Inflammatory macrophage treated with lipopolysaccharide for 1 hour (primary cell): Measurements from ENCODE around the gene UBXN7.
"Not testable (repeated sequence)": the region's sequence is repeated elsewhere in the genome, so short reads cannot be mapped to it uniquely, and the experiment has no call there.

Experiments
- DNase-seq, 2 donors: peaks; one replicate each; pipeline ENCODE4 v3.0.0-alpha.2; 2020 to 2022

UBXN7 gene, protein sequence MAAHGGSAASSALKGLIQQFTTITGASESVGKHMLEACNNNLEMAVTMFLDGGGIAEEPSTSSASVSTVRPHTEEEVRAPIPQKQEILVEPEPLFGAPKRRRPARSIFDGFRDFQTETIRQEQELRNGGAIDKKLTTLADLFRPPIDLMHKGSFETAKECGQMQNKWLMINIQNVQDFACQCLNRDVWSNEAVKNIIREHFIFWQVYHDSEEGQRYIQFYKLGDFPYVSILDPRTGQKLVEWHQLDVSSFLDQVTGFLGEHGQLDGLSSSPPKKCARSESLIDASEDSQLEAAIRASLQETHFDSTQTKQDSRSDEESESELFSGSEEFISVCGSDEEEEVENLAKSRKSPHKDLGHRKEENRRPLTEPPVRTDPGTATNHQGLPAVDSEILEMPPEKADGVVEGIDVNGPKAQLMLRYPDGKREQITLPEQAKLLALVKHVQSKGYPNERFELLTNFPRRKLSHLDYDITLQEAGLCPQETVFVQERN

DNA sequence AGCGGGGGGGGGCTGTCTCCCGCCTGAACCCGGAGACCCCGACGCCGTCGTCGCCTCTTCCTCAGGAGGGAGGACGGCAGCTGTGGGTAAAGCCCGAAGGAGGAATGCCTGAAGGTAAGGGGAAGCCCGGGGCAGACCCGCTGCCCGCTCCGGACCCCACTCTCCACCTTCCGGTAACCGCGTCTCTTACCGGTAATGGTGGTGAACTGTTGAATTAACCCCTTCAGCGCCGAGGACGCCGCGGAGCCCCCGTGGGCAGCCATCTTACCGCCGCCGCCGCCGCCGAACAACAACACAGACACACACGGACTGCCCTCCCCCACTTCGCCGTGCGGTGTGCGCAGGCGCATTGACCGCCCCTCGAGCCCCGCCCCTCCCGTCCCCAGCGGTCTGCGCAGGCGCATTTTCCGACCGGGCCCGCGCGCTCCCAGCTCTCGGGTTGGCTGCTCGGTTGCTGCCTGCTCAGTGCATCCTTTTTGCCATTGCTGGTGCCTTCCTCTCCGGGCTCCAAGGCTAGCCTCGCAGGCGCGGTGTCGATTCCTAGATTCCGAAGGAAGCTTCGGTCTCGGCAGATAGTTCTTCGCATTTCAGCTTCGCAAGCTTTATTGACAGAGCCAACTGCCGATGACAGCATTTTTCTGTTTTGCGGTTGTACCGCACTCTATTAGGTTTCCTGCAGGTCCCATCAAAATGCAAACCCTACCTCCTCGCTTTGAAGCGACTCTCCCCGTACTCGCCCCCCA is at the start of gene UBXN7:
Gene UBXN7, minus strand, starts transcription at position 291 of the 743 bp plus-strand sequence. Its CDS starts 28 bp downstream, at position 263.
- peak; percentile 89 to 97 for DNase-seq

DNA sequence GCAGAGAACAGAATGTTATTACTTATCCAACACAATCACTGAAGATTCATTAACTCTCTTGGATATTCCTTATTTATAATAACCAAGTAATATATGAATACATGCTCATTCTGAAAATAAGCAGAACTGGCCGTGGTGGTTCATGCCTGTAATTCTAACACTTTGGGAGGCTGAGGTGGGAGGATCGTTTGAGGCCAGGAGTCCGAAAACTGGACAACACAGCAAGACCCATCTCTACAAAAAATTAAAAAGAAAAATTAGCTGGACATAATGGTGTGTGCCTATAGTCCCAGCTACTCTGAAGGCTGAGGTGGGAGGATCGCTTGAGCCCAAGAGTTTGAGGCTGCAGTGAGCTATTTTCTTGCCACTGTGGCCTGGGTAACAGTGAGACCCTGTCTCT is 45.5 kb upstream of the UBXN7 start:
- DNase-seq = no peak

DNA sequence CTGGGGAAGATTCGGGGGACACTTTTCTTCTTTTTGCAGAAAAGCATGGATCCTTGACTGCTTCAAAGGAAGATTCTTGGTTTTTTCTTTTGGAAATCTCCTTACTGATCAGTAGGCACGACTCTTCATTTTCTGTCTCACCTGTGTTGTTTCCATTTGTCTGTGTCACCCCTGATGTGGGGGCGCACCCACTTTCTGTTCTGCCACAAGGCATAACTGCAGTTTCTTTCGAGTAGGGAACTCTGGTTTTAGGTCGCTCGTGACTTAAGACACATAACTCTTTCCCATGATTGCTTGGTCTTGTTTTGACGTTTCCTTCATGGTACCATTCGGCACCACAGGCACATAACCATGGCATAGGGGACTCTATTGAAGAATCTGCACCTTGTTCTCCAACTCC is 40.1 kb upstream of the UBXN7 start:
- DNase-seq = no peak

DNA sequence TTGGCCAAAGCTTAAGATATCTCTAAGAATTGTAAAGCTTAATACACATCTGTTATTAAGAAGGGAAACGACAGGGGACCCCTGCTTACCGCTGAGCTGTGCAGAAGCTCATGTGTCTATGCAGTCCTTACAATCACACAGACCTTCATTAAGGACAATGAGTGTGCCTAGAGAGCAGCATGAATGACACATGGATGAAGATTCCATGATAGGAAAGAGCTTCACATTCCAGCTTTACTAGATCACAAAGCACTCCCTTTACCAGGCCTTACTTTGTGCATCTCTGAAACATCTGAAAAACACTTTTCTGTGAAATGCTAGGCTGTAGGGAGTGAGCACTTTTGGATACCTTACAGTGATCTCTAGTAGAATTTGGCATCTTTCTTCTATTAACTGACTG is 39.3 kb upstream of the UBXN7 start:
- no peak for DNase-seq

DNA sequence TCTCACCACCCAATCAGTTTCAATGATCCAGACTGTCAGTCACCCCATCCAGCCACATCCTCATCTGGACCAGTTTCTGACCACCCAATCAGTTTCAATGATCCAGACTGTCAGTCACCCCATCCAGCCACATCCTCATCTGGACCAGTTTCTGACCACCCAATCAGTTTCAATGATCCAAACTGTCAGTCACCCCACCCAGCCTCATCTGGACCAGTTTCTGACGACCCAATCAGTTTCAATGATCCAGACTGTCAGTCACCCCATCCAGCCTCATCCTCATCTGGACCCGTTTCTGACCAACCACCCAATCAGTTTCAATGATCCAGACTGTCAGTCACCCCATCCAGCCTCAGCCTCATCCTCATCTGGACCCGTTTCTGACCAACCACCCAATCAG is 38.0 kb upstream of the UBXN7 start:
- not testable (repeated sequence) for DNase-seq

DNA sequence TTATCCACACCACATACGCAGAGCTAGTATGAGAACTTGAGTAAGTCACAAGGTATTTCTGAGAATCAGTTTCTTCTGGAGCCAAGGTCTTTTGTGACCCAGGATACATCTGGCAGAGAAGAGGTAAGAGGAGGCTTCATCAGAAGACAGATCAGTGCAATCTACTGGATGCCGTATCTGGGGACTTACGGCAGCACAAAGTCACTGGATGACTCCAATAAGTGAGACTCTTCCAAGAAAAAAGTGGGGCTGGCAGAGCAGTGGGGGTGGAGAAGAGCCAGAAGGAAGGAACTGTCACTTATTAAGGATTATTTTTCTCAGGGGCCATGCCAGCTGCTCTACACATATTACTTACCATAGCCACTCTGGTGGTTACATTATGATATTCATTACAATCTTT is 31.6 kb upstream of the UBXN7 start:
- no peak for DNase-seq

DNA sequence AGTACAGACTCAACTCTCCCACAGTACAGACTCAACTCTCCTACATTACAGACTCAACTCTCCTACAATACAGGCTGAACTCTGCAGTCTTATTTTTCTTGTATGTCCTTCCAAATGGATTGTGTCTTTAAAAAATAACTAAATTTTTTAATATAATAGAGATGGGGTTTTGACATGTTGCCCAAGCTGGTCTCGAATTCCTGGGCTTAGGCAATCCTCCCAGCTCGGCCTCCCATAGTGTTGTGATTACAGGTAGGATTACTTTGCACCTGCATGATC is 31.2 kb upstream of the UBXN7 start:
- no peak for DNase-seq

DNA sequence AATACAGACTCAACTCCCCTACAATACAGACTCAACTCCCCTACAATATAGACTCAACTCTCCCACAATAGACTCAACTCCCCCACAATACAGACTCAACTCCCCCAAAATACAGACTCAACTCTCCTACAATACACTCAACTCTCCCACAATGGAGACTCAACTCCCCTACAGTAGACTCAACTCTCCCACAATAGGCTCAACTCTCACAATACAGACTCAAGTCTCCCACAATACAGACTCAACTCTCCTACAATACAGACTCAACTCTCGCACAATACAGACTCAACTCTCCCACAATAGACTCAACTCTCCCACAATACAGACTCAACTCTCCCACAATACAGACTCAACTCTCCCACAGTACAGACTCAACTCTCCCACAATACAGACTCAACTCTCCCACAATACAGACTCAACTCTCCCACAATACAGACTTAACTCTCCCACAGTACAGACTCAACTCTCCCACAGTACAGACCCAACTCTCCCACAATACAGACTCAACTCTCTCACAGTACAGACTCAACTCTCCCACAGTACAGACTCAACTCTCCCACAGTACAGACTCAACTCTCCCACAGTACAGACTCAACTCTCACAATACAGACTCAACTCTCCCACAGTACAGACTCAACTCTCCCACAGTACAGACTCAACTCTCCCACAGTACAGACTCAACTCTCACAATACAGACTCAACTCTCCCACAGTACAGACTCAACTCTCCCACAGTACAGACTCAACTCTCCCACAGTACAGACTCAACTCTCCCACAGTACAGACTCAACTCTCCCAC is 30.7 kb upstream of the UBXN7 start:
- not testable (repeated sequence) for DNase-seq

DNA sequence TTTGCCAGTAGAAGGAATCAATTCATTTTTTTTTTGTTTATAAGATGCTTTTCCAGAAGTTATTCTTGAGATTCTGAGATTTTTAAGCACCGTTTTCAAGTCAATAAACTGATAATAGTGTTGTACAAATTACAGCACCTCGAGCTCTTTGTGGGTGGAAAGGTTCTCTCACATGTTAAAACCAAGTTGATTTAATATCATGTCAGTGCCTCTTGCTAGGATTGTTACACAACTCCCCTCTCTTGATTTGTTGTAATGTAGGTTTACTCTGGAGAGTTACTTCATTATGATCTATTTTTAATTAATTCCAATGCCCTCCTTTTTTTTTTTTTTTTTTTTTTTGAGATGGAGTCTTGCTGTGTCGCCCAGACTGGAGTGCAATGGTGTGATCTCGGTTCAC is 25.8 kb upstream of the UBXN7 start:
- DNase-seq = peak; percentile 3 to 17

DNA sequence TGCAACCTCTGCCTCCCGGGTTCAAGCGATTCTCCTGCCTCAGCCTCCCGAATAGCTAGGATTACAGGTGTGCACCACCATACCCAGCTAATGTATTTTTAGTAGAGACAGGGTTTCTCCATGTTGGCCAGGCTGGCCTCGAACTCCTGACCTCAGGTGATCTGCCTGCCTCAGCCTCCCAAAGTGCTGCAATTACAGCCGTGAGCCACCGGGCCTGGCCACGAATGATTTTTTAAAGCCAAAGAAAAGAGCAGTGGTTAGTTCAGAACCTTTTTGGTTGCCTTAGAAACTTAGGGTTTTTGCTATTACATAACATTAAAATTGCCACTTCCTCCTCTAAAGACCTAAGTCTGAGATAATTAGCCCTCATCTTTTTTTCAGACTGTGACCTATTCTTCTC is 25.2 kb upstream of the UBXN7 start:
- DNase-seq = peak; percentile 77 to 79

DNA sequence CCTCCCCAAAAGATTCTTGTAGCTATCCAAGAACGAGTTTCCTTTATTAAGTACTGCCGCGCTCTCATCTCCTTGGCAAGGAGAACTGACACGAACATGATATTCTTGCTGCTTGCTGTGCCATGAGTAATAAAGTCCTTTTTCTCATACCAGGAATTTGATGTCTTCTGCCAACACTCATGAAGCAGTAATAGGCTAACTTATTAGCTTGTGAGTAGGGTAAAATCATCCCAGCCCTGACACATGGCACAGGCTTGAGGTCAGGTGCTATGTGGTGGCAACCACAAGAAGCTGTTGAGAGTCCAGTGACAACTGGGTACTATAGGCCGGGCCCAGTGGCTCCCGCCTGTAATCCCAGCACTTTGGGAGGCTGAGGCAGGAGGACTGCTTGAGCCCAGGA is 22.7 kb upstream of the UBXN7 start:
- no peak for DNase-seq

DNA sequence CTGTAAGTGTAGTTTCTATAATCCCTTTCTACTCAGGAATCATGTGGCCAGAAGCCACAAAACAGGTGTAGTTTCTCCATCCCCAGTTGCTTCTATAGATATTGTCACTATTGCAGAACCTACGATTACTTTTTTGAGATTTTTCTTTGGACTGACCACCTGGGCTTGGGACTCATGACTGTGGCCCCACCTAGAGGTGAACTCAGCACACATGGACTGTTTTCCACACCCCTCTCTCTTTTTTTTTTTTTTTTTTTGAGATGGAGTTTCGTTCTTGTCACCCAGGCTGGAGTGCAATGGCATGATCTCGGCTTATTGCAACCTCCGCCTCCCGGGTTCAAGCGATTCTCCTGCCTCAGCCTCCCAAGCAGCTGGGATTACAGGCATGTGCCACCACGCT is 13.2 kb upstream of the UBXN7 start:
- peak in 1 of 2 donors; percentile 56 for DNase-seq

DNA sequence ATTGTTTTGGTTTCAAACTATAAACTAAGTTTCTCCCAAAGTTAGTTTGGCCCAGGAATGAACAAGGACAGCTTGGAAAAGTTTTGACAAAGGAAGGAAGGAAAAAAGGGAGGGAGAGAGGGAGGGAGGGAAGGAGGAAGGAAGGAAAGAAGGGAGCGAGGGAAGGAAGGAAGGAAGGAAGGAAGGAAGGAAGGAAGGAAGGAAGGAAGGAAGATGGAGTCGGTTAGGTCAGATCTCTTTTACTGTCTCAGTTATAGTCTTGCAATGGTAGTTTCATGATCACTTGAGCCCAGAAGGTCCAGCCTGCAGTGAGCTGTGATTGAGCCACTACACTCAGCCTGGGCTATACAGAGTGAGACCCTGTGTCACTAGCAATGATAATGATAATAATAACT is 12.3 kb upstream of the UBXN7 start:
- no peak for DNase-seq

DNA sequence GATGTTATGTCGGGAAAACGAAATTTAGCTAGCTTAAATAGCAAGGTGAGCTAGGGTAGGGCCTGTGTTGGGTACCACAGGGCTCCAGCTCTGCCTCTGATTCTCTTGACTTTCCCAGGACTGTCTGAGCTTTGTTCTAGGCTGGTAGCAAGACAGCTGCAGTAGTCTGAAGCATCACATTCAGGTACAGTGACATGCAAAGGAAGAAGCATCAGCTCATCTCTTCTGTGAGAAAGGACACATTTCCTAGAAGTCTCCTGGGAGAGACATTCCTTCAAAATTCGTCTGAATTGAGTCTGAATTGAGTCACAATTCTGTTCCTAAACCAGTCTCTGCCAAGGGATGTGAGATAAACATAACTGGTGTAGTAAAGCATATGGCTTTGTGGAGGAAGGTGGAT is 8.5 kb upstream of the UBXN7 start:
- no peak for DNase-seq

DNA sequence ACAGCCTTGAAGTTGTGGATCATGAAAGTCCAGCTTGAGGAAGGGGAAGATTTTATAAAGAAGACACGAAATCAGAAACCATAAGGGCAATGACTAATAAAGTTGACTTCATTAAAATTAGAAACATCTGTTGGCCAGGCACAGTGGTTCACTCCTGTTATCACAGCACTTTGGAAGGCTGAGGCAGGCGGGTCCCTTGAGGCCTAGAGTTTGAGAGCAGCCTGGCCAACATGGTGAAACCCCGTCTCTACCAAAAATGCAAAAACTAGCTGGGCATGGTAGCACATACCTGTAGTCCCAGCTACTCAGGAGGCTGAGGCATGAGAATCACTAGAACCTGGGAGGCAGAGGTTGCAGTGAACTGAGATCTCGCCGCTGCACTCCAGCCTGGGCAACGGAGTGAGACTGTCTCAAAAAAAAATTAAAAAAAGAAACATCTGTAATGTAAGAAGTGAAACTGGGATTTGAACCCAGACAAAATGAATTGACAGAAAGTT is 7.9 kb upstream of the UBXN7 start:
- DNase-seq = no peak

DNA sequence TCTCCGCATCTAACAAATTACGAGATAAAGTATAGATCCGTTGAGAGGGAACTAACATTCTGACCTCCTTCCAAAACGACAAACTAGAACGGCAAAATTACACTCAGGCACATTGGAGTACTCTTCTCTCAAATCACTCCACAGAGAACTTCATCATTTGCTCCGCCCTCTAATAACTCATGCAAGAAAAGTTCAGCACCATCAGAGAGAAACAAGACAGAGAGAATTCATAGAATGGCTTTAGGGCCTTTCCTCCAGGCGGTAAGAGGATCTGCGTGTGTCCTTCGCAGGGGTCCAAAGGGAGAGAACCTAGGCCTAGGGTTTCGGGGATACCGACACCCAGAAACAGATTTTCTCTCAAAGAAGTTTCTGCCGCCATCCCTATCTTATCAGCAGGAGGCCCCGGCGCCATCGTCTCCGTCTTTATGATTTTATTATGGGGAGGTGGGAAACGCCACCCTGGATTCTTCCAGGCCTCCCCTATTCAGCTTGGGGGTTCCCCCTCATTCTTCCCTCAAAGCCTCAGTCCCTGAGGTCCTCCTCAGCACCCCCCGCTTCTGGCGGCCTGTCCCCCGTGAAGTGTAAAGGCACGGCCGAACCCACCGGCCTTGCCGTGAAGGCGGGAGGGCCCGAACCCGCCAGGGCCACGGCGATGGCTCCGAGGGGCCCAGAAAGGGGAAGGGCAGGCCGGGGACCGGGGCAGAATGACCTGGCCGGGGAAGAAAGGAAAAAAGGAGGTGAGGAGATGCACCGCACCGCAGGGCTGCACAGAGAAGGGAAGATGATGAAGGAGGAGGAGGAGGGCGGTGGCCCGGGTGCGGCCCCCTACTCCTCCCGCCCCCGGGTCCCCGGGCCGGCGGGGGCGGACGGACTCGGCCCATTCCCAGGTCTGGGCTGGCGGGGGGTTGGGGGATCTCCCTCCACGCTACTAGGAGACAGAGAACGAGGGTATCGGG is 768 bp downstream of the UBXN7 start:
- peak; percentile 29 to 38 for DNase-seq

DNA sequence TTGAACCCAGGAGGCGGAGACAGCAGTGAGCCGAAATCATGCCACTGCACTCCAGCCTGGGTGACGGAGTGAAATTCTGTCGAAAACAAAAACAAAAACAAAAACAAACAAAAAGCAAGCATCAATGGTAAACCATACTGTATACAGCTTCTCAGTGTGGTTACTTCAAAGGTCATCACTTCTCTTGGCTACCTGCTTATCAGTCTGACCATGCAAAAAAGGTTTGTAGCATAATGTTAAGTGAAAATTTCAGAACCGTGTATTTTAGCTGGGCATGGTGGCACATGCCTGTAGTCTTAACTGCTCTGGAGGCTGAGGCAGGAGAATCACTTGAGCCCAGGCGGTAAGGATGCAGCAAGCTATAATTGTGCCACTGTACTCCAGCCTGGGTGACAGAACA is 4.2 kb downstream of the UBXN7 start:
- no peak for DNase-seq

DNA sequence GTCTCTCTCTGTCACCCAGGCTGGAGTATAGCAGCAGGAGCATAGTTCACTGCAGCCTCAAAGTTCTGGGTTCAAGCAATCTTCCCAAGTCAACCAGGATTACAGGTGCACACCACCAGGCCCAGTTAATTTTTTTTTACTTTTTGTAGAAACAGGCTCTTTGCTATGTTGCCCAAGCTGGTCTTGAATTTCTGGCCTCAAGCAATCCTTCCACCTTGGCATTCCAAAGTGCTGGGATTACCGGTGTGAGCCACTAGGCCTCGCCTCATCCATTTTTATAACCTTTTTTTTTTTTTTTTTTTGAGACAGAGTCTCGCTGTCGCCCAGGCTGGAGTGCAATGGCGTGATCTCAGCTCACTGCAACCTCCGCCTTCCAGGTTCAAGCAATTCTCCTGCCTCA is 7.8 kb downstream of the UBXN7 start:
- not testable (repeated sequence) for DNase-seq

DNA sequence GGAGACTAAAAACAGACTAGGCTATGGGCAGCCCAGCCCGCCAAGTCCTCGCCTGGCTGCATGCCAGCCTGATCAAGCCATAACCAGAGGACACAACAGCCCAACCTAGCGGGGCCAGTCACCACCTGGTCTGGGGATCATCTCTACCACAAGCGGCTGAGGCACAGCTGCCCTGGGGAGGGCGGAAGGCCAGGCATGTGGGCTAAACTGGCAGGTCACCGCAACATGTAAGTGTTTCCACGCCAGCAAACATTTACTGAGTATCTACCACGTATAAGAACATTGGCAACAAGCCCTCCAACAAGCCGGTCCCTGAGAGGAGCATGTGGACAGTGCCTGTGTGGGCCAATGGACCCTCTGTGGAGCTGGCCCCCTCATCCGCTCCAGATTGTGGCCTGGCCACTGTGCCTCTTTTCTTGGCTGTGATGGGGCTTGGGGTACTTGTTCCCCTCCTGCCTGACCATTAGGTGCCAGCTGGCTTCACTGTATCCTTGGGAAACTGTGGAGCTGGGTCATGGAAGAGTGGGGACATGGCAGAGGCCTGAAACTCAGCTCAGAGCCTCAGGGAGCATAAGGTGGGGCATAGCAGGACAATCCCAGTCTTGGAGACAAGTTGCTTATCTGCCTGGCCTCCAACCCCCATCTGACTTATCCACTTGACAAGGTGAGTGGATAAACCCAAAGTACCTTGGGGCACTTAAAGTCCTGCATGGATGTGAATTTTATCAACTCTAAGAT is 9.0 kb downstream of the UBXN7 start:
- no peak for DNase-seq

DNA sequence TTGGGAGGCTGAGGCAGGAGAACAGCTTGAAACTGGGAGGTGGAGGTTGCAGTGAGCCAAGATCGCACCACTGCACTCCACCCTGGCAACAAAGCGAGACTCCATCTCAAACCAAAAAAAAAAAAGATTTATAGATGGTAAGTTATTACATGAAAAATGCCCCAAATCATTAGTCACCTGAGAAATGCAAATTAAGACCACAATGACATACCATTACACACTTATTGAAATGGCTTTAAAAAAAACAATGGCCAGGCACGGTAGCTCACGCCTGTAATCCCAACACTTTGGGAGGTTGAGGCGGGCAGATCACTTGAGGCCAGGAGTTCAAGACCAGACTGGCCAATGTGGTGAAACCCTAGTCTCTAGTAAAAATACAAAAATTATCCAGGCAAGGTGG is 10.6 kb downstream of the UBXN7 start:
- DNase-seq = not testable (repeated sequence)

DNA sequence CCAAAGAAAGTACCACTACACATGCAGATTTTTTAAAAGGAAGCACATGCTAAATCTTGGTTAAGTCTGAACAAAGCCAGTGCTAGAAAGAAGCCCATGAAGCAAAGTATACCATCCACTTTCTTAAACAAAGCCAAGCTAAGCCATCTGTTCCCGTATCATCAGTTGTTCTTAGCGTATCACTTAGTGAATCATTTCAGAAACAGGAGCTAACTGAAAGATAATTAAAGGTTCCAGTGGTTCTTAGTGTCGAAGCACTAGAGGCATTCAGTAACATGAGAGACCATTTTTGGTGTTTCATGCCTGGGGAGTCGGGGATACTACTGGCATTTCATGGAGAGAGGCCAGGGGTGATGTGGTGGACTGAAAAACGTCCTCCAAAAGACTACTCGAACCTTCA is 12.8 kb downstream of the UBXN7 start:
- DNase-seq = no peak
